ENCODE results near the gene HSD17B14.
"Not testable (repeated sequence)": the region's sequence is repeated elsewhere in the genome, so short reads cannot be mapped to it uniquely, and the experiment has no call there.

The HSD17B14 gene

GRCh38 chr19:48836089-48837017 is at the start of gene HSD17B14:
Gene HSD17B14, minus strand, starts transcription at chr19:48836491. Its CDS starts 80 bp downstream, at chr19:48836411.
- TF ChIP-seq CTCF (IDR thresholded peaks at IDR 0.05; ENCODE audit: poor library complexity, severe bottlenecking): peak; percentile 62
- no peaks in the 10 kb centered on the region for H3K27me3 ChIP-seq (ENCODE audit: insufficient read depth, poor library complexity, severe bottlenecking)
- H3K36me3 ChIP-seq (ENCODE audit: low read depth): no peaks in the 10 kb centered on the region
- ATAC-seq (ENCODE audit: low read depth) (peak; percentile 11), DNase-seq (ENCODE audit: low spot score) (no peak)
- no peaks in the 10 kb centered on the region for H3K9me3 ChIP-seq (ENCODE audit: severe bottlenecking)
- H3K4me3 ChIP-seq (ENCODE audit: severe bottlenecking): peak within 1 kb of the TSS; percentile 6
- no peak within 1 kb of the TSS for H3K27ac ChIP-seq (ENCODE audit: poor library complexity, severe bottlenecking)
- no peaks in the 10 kb centered on the region for H3K4me1 ChIP-seq (ENCODE audit: insufficient read depth, poor library complexity, severe bottlenecking)

- Histone ChIP-seq H3K27me3 (ENCODE audit: insufficient read depth, poor library complexity, severe bottlenecking) (no peaks in the 10 kb centered on the region), H3K36me3 (ENCODE audit: low read depth) (no peaks in the 10 kb centered on the region), H3K4me3 (ENCODE audit: severe bottlenecking) (no peak overlapping the region), H3K4me1 (ENCODE audit: insufficient read depth, poor library complexity, severe bottlenecking) (no peaks in the 10 kb centered on the region), H3K9me3 (ENCODE audit: severe bottlenecking) (peaks cover 2% of the 10 kb centered on the region), H3K27ac (ENCODE audit: poor library complexity, severe bottlenecking) (no peak overlapping the region)
- no peak for TF ChIP-seq CTCF (IDR thresholded peaks at IDR 0.05; ENCODE audit: poor library complexity, severe bottlenecking)
- DNase-seq (ENCODE audit: low spot score): no peak
- ATAC-seq (ENCODE audit: low read depth): no peak
Observed at GRCh38 chr19:48883726-48884125, 47.4 kb upstream of the HSD17B14 start.

- DNase-seq (ENCODE audit: low spot score): no peak
- no peak for TF ChIP-seq CTCF (IDR thresholded peaks at IDR 0.05; ENCODE audit: poor library complexity, severe bottlenecking)
- ATAC-seq (ENCODE audit: low read depth): no peak
Observed at GRCh38 chr19:48881741-48882657, 45.7 kb upstream of the HSD17B14 start.

GRCh38 chr19:48879696-48880095 is 43.4 kb upstream of the HSD17B14 start:
- H3K9me3 ChIP-seq (ENCODE audit: severe bottlenecking); H3K27me3 ChIP-seq (ENCODE audit: insufficient read depth, poor library complexity, severe bottlenecking); DNase-seq (ENCODE audit: low spot score); ATAC-seq (ENCODE audit: low read depth); H3K4me3 ChIP-seq (ENCODE audit: severe bottlenecking); H3K27ac ChIP-seq (ENCODE audit: poor library complexity, severe bottlenecking): not testable (repeated sequence)
- peaks cover 12% of the 10 kb centered on the region for H3K4me1 ChIP-seq (ENCODE audit: insufficient read depth, poor library complexity, severe bottlenecking)
- peaks cover 31% of the 10 kb centered on the region for H3K36me3 ChIP-seq (ENCODE audit: low read depth)

More at GRCh38 chr19:48881741-48882657, 45.7 kb upstream of the HSD17B14 start:
- Histone ChIP-seq H3K4me1 (ENCODE audit: insufficient read depth, poor library complexity, severe bottlenecking) (no peaks in the 10 kb centered on the region), H3K4me3 (ENCODE audit: severe bottlenecking) (no peak overlapping the region), H3K9me3 (ENCODE audit: severe bottlenecking) (peaks cover 2% of the 10 kb centered on the region), H3K27me3 (ENCODE audit: insufficient read depth, poor library complexity, severe bottlenecking) (no peaks in the 10 kb centered on the region), H3K27ac (ENCODE audit: poor library complexity, severe bottlenecking) (no peak overlapping the region), H3K36me3 (ENCODE audit: low read depth) (peaks cover 10% of the 10 kb centered on the region)

- H3K4me3 ChIP-seq (ENCODE audit: severe bottlenecking): no peak overlapping the region
- DNase-seq (ENCODE audit: low spot score) (no peak), ATAC-seq (ENCODE audit: low read depth) (no peak)
- peaks cover 2% of the 10 kb centered on the region for H3K9me3 ChIP-seq (ENCODE audit: severe bottlenecking)
- H3K27me3 ChIP-seq (ENCODE audit: insufficient read depth, poor library complexity, severe bottlenecking): no peaks in the 10 kb centered on the region
- no peak for TF ChIP-seq CTCF (IDR thresholded peaks at IDR 0.05; ENCODE audit: poor library complexity, severe bottlenecking)
- H3K27ac ChIP-seq (ENCODE audit: poor library complexity, severe bottlenecking): no peak overlapping the region
- H3K36me3 ChIP-seq (ENCODE audit: low read depth): peaks cover 37% of the 10 kb centered on the region
- peaks cover 12% of the 10 kb centered on the region for H3K4me1 ChIP-seq (ENCODE audit: insufficient read depth, poor library complexity, severe bottlenecking)
Observed at GRCh38 chr19:48879025-48879637, 42.8 kb upstream of the HSD17B14 start.
